ENCODE data around the gene TRIM44.
"Not testable (repeated sequence)": the region's sequence is repeated elsewhere in the genome, so short reads cannot be mapped to it uniquely, and the experiment has no call there.

Gene TRIM44

DNA sequence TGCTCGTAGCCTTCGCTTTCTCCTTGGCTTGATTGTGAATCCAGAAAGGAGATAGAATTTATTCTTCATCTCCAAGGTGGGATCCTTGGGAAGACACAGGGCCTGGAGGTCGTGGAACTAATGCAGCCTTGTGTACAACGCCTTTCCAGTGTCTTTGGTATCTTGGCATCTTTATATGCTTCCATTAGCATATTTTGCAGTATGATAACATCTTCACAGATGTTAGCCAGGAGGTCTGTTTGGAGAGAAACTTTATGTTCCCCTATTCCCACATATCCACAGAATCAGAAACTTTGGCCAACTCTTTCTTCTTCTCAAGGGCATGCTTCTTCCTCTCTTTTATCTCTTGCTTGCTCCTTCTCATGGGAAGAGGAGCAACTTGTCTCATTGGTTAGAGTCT lies 101.2 kb downstream of the TRIM44 start:
- no peak for DNase-seq

DNA sequence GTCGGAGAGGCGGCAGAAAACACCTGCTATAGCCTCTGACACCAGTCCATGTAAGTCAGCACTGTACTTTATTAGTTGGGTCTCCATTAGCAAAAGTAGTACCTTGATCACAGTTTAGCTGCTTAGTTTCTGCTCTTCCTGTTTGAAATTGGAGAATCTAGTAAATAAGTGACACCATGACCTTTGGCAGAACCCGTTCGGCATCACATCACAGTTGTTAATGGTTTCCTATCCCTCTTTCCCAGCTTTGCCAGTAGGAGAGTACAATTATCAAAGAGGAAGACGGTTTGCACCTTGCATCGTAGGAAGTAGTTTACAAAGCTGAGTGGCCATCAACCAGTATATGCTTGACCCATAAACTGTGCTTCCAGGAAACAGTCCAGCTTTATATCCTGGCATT lies 101.8 kb downstream of the TRIM44 start:
- no peak for DNase-seq

DNA sequence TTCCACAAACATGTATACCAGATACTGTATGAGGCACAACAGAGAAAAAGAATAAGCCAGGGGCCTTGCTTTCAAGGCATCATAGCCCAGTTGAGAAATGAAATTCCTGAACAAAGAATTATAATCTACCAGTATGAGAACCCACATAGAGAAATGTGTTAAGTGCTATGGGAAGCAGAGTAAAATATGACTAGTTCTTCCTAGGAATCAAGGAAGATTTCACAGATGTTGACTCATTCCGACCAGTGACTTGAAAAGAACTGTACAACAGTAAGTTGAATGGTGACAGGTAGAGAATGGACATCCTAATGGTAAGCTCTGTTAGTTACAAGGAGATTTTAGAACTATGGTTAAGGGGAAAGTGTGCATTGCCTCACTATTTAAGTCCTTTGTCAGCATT lies 102.6 kb downstream of the TRIM44 start:
- DNase-seq, result no peak

DNA sequence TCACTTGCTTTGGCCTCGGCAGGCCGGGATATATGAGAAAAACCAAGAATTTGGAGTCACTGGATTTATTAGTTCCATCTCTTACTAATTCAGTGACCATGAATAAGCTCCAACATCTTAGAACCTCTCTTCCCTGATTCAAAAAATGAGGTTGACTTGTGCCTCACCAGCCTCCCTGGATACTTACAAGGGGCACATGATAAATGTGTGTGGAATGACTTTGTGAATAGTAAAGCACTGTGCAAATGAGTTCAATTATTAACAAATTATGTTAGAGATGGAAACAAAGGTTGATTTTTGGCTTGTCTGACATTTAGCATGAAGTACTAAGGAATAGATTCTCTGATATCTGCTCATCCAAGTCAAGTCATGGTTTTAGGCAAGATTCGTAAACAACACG lies 104.1 kb downstream of the TRIM44 start:
- no peak for DNase-seq

DNA sequence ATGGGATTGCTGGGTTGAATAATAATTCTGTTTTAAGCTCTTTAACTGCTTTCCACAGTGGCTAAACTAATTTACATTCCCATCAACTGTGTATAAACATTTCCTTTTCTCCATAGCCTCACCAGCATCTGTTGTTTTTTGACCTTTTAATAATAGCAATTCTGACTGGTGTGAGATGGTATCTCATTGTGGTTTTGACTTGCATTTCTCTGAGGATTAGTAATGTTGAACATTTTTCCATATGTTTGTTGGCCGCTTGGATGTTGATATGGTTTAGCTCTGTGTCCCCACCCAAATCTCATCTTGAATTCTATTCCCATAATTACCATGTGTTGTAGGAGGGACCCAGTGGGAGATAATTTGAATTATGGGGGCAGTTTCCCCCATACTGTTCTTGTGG lies 107.8 kb downstream of the TRIM44 start:
- not testable (repeated sequence) for DNase-seq

DNA sequence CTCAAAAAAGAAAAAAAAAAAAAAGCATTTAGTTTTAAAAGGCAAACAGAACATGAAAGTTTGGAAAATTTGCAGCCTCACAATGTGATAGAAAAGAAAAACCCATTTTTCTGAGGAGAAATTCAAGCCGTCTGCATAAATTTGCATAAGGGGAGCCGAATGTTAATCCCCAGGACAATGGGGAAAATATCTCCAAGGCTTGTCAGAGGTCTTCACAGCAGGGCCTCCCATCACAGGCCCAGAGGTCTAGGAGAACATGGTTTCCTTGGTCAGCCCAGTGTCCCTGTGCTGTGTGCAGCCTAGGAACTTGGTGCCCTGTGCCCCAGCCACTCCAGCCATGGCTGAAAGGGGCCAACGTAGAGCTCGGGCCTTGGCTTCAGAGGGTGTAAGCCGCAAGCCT lies 109.1 kb downstream of the TRIM44 start:
- no peak for DNase-seq

DNA sequence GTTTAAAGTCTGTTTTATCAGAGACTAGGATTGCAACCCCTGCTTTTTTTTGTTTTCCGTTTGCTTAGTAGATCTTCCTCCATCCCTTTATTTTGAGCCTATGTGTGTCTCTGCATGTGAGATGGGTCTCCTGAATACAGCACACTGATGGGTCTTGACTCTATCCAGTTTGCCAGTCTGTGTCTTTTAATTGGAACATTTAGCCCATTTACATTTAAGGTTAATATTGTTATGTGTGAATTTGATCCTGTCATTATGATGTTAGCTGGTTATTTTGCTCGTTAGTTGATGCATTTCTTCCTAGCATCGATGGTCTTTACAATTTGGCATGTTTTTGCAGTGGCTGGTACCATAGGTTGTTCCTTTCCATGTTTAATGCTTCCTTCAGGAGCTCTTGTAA lies 114.7 kb downstream of the TRIM44 start:
- not testable (repeated sequence) for DNase-seq

DNA sequence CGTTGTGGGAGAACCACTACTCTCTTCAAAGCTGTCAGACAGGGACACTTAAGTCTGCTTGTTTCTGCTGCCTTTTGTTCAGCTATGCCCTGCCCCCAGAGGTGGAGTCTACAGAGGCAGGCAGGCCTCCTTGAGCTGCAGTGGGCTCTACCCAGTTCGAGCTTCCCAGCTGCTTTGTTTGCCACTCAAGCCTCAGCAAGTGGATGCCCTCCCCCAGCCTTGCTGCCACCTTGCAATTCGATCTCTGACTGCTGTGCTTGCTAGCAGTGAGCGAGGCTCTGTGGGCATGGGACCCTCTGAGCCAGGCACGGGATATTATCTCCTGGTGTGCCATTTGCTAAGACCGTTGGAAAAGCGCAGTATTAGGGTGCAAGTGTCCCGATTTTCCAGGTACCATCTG lies 116.4 kb downstream of the TRIM44 start:
- DNase-seq, result not testable (repeated sequence)

DNA sequence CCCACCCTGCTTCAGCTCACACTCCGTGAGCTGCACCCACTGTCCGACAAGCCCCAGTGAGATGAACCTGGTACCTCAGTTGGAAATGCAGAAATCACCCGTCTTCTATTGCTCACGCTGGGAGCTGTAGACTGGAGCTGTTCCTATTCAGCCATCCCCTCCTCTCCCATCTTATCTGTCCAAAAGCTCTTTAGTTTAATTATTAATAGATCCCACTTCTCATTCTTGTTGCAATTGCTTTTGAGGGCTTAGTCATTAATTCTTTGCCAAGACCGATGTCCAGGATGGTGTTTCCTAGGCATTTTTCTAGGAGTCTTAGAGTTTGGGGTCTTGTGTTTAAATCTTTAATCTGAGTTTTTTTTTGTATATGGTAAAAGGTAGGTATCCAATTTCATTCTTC lies 116.8 kb downstream of the TRIM44 start:
- no peak for DNase-seq

DNA sequence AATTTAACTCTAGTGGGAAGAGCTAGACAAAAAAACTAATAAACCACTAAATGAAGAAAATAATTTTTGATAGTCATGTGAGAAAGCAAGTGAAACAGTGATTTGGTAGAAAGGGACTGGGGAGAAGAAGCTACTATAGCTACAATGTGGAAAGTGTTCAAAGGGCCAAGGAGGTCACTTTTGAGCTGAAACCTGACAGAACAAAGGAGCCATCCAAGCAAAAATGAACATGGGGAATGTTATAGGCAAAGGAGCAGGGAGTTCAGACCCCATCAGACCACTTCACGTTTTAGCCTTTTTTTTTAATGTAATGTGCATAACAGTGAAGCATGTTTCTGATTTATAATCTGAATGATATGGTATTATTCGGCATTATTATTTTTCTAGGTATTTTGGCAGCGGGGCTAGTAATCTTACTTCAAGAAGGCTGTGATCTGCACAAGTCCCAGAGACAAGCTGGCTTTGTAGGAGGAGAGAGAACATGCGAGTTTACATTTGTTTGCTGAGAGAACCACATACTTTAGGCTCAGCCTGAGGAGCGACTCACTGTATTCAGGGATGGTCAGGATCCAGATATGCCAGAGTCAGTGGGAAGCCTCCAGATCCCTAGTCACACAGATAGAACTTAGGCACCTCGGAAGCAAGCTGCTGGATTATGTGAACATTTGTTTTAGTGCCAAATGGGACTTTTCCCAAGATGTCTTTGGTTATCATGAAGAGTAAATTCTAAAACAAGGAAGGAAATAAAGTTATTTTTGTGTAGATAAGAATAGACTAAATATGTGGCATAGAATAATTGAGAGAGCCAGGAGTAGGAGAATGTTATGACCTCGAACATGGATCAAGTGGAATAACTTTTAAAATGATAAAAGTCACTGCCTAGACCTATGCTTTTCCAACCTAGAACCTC lies 118.6 kb downstream of the TRIM44 start:
- DNase-seq, result no peak

DNA sequence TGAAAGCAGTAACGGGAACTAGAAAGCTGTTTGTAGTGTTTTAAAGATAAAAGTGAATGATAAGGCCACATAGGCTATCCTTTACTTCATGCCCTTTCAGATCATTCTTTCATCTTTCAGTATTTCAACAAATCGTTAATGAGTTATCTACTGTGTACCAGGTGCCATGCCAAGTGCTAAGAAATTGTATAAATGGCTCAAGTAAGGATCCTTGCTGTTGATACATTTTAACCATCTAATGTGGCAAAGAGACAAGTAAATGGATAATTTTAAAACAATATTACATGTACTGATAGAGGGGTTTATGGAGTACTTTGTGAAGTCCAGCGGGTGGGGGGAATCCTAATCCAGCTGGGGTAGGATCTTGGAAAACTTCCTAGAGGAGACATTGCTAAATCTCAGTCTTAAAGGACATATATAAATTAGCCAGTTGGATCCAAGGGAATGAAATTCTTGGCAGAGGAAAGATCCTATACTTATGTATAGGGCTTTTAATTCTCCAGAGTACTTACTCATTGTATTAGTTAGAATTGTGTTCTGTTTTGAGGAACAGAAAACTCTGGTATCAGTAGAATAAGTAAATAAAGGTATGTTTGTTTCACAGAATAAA lies 119.4 kb downstream of the TRIM44 start:
- DNase-seq, result no peak

DNA sequence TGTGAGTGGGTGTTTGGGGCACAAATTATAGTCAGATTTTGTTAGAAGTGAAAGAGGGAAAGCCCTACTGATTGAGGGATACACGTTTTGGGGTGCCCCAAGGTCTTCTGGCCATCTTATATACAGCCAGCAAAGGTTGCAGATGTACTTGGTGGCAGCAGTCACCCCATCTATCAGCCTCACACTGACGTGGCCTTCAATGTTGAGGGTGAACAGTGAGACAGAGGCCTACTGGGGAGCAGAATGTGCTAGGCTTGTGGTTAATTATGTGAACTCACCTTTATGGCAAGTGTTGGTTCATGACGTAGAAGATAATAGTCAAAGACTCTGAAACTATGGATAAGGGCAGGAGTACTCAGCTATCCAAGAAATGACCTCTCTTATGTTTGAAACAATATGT lies 121.2 kb downstream of the TRIM44 start:
- no peak for DNase-seq

DNA sequence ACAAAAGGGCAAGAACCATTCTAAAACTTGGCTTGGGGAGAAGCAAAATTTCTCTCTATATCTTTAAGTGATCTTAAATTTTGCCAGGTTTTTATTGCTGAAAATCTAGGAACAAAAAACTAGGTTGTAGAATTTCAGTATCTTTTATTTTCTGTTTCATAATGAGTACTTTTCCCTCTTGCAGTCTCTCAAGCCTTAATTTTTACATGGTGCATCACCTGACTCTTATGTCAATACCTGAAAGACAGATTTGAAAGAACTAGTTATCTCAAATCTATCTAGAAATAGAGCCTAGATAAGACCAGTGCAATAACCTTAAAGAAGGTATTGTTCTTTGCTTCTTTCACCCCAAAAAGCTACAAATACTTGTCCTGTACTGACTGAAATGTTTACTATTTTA lies 122.1 kb downstream of the TRIM44 start:
- DNase-seq, result no peak

DNA sequence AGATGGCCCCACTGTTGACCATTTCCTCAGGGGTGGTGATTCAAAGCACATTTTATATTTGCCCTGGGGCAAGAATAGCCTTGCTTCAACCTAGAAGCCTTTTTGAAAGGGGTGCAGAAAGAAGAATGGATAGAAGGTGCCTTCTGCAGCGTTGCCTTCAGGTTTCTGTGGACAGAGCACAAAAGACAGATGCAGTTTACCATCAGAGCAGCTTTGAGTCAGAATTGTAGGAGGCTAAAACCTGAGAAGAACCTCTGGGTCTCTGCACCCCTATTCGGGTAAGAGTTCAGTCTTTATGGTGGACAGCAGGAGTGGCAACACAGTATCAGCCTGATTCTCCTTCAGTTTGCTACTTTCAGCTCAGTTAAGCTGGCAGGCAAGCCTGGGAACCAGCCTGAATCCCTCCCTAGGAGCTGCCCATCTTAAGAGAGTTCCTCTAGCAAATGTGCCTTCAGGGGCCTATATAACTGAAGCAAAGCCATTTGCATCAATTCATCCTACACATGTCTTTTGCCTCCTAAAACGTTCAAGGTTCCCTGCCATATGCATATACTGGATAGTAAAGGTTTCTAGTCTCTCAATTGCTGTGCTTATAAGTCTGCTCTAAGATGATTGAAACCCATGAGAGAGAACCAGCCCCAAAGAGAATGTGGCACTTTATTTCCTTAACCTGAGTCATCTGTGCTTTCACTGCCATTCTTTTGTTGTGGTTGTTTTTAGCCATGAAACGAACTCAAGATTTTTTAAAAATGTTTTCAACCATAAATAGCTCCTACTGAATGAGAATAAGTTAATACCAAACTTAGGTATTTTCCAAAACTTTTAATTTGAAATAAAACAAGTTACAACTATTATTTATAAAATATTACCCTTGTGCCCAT lies 123.0 kb downstream of the TRIM44 start:
- DNase-seq, result no peak

DNA sequence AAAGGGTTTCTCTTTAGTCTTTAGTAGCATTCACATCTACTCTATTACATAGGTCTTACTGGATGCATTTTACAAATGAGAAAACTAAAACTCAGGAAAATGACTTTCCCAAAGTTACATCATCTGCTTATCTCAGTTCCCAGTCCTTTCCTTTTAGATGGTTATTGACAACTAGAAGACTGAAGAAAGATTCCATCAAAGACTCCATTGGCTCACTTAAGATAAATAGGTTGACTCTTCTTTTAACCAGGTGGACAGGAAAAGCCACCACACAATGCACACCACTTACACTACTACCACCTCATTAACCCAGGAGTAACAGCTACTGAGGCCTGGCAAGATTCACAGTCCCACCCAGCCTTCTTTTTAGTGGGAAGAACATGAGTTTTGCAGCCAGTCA lies 123.6 kb downstream of the TRIM44 start:
- no peak for DNase-seq

DNA sequence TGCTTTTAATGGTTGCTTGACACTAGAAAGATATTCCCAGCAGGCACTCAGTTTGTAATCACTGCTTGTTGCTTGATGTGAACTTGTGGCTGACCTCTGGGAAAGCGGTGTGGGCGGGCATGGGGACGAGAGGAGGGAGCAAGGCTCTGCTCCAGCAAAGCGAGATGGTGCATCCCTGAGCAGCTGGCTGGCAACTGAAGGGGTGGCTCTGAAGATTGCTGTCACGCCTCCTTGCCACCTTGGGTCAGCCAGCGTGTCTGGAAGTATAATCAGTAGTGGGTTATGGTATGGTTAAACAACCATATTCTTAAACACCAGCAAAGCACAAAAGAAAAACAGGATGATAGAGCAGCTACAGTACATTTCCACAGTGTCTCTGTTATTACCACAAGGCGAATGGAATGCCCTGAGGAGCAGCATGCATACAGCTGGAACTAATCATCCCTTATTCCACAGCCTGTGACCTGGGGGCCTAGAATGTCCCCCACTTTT lies 124.5 kb downstream of the TRIM44 start:
- DNase-seq, result no peak

DNA sequence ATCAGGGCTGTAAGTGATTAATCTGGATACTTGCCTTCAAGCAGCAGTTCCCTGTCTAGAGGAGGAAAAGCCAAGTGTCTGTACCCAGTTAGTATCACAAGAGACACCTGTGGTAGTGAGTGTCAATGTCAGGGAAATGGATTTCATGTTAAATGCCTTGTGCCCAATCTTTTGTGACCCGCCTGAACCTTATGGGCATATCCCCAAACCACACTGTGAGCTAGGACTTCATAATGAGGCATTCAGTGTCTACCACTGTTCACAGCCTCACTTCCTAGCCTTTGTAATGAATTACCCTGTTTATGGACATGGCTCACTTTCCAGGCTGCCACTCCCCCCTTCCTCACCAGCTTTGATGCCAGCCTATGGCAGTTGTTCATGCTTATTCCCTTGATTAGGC lies 125.1 kb downstream of the TRIM44 start:
- no peak for DNase-seq

DNA sequence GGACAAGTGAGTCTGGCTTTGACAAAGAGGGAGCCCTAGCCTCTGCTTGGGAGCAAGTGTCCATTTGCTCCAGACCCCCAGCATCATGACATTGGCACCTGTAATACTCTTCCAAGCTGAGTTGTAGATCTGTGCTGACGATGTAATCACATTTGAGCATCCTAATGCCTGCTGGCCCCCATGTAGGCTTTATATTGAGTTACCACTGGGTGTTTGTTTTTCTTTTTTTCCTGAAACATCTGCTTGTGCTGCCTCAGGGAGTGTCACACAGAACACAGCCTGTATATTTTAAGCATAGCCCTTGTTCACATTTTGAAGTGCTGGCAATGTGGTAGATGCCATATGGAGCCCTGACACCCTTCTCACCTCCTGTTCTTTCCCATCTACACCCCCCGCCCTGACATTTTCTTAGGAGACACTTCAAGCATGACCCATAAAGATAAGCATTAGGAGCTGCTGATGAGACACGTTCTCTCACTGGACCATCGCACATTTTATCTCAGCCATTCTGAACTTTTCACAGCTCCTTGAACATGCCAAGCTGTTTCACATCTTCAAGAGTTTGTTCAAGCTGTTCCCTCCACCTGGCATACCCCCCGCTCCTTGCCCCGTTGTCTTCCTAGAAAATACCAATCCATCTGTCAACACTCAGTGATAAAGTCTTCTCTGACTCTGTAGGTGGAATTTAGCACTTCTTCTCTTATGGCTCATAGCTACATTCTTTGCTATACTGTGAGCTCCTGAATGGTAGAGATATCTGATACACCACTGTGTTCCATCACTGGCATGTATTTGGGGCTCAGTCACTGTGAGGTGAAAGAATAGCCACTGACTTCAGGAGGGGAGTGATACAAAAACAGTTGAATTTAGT lies 128.7 kb downstream of the TRIM44 start:
- no peak for DNase-seq

DNA sequence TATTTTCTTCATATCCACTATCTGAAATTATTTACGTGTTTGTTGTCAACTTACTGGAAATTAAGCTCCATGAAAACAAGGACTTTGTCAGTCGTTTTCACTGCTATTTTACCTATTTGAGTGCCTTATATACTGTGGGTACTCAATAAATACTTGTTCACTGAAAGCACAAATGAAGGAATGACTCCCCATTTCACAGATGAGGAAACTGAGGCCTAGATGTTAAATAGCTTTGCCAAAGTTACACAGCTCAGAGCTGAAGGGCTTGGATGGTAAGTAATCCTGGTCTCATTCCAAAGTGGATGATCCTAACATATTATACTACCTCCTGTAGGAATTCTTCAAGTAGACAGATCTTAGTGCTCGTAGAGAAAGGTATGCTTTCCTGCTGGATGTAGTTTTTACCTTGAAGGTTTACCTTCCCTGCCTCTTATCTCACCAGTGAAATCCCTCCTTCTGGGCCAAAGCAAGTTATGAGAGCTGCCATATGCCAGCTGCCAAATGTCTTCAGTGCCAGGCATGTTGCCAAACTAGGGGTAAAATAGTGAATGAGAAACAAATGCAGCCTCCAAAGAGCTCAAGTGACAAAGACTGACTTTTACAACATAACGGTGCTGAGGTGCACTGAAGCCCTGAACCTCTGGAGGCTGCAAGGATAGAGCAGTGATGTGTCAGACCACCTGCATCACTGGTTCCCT lies 129.7 kb downstream of the TRIM44 start:
- DNase-seq, result no peak

DNA sequence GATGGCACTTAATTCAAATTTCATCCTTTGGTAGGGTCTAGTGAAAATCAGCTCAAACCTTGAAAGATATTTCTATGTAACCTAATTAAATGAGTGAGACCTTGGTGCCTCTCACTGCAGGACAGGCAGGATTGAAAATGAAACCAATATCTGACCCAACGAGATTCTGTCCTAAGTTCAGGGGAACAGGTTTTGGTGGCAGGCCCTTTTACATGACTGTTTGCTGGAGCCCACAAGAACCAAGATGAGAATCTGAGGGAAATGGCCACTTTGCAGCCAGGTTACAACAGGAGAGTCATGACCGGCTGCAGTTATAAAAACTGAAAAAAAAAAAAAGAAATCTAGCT lies 130.2 kb downstream of the TRIM44 start:
- DNase-seq, result no peak

DNA sequence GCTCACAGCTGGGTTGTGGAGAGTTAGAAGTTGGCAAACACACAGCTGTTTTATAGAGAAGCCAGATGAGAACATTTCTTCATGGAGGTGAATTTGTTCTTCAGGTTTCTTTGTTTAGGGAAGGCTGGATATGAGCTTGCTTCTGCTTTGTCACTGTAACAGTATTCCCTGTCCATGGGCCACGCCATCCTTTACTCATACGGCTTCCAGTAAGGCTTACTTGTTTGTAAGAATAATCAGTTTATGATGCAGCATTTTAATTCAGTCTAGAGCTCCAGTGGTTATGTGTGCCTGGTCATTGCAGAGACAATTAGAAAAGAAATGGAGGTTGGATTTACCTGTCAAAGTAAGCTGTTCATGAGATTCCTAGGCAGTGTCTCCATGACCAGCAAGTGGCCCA lies 131.8 kb downstream of the TRIM44 start:
- no peak for DNase-seq

DNA sequence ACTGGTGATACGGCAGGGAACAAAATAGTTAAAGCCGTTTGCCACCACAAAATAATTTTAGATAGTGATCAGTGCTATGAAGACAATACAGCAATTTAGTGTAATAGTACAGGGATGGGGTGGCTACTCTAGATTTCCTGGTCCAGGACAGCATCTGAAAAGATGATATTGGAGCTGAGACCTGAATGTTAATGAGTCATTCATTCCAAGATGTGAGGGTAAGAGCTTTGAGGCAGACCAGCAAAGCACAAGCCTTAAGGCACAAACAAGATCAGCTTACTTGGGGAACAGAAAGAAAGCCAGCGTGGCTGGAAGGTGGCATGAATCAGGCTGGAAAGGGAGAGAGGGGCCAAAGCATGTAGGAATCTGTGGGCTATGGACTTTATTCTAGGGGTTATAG lies 132.3 kb downstream of the TRIM44 start:
- DNase-seq, result no peak

Data from GF-D8 (cell line).